T47D (cell line): ENCODE measurements around the gene TC2N.
A peak's percentile ranks its signal among the peaks of the same experiment; 100 is the strongest.
"Not testable (repeated sequence)": the region's sequence is repeated elsewhere in the genome, so short reads cannot be mapped to it uniquely, and the experiment has no call there.

Experiments
- DNase-seq, 2 experiments: peaks; one replicate each; pipeline versions ENCODE4 v3.0.0 to v3.0.0-alpha.2; 2011 to 2012; ENCODE audit warnings: low read depth in 1 of 2, low spot score in 1 of 2
- JUND ChIP-seq: IDR thresholded peaks from 2 replicates; pipeline ENCODE4 v1.6.1; 2012; ENCODE audit warnings: low read depth
- in situ Hi-C: cut with HindIII; loops from 2 replicates; pipeline ENCODE4 v1.10.0; 2016; ENCODE audit warnings: low sequenced_read_pairs, low pct_unique_long_range_greater_than_20kb

The TC2N gene

GRCh38 chr14:91867316-91867988 lies at the start of gene TC2N:
TSS of gene TC2N (minus strand) at chr14:91867536. CDS start at chr14:91813769, 53,767 bp downstream.
- in situ Hi-C loops = no loop called here
- no peak for DNase-seq
- TF ChIP-seq JUND = no peak

GRCh38 chr14:91912035-91912434 lies 44.7 kb upstream of the TC2N start:
- no peak for TF ChIP-seq JUND
- in situ Hi-C loops = no loop called here

GRCh38 chr14:91911474-91912032 lies 44.2 kb upstream of the TC2N start:
- no peak for TF ChIP-seq JUND
- DNase-seq = peak; percentile 67 to 82
- in situ Hi-C loops = no loop called here

More at GRCh38 chr14:91912035-91912434, 44.7 kb upstream of the TC2N start:
- no peak for DNase-seq

GRCh38 chr14:91910196-91910595 lies 42.9 kb upstream of the TC2N start:
- TF ChIP-seq JUND = no peak
- DNase-seq = no peak
- in situ Hi-C loops = no loop called here

- in situ Hi-C loops = no loop called here
- no peak for DNase-seq
- TF ChIP-seq JUND = no peak
Observed at GRCh38 chr14:91906374-91906773, 39.0 kb upstream of the TC2N start.

GRCh38 chr14:91904956-91905645 lies 37.8 kb upstream of the TC2N start:
- in situ Hi-C loops = no loop called here
- DNase-seq = no peak
- TF ChIP-seq JUND = no peak

- TF ChIP-seq JUND = no peak
- in situ Hi-C loops = no loop called here
- no peak for DNase-seq
Observed at GRCh38 chr14:91904483-91904882, 37.1 kb upstream of the TC2N start.

GRCh38 chr14:91903070-91903469 lies 35.7 kb upstream of the TC2N start:
- DNase-seq = no peak
- no peak for TF ChIP-seq JUND
- in situ Hi-C loops = no loop called here

GRCh38 chr14:91902336-91902735 lies 35.0 kb upstream of the TC2N start:
- DNase-seq = no peak
- TF ChIP-seq JUND = no peak
- in situ Hi-C loops = no loop called here

- no peak for DNase-seq
- in situ Hi-C loops = no loop called here
- no peak for TF ChIP-seq JUND
Observed at GRCh38 chr14:91901449-91902226, 34.3 kb upstream of the TC2N start.

- TF ChIP-seq JUND = no peak
- in situ Hi-C loops = no loop called here
- no peak for DNase-seq
Observed at GRCh38 chr14:91899806-91900205, 32.5 kb upstream of the TC2N start.

GRCh38 chr14:91899213-91899612 lies 31.9 kb upstream of the TC2N start:
- in situ Hi-C loops = no loop called here
- peak; percentile 66 to 89 for DNase-seq
- TF ChIP-seq JUND = no peak

- no peak for DNase-seq
- in situ Hi-C loops = no loop called here
- TF ChIP-seq JUND = no peak
Observed at GRCh38 chr14:91898372-91898771, 31.0 kb upstream of the TC2N start.

GRCh38 chr14:91897716-91898115 lies 30.4 kb upstream of the TC2N start:
- in situ Hi-C loops, DNase-seq: not testable (repeated sequence)
